H1 (cell line): ENCODE data around the gene NEU3. TPM values are rescaled to one million over a fixed set of nuclear protein-coding genes. Genes with fewer than 3 reads are reported as not detected.

ENCODE experiments used
- CTCF ChIA-PET: fragments of 300-600 bp; sonication (Branson Sonifier 250); formaldehyde crosslinking; loops from one replicate; lab custom pipeline; 2021; ENCODE audit not compliant: partially characterized antibody; lab: Charles Lee
- POLR2A ChIA-PET: fragments of 300-600 bp; sonication (Branson Sonifier 250); formaldehyde crosslinking; loops from one replicate; lab custom pipeline; 2021; ENCODE audit warnings: inconsistent platforms; ENCODE audit not compliant: partially characterized antibody; lab: Charles Lee
- DNase-seq, 2 experiments: peaks; one replicate each; pipeline versions ENCODE4 v3.0.0 to v3.0.0-alpha.2; 2010 to 2022; ENCODE audit warnings: low spot score in 2 of 2, low read depth in 1 of 2, mixed read lengths in 1 of 2
- FAIRE-seq: peaks from 2 replicates; lab custom pipeline; 2011; peaks lifted over from hg19 to GRCh38; lab: Jason Lieb, UNC
- H2AFZ ChIP-seq: 2 replicates; pipeline ENCODE4 v1.8.1; 2012; ENCODE audit warnings: low read length, inconsistent platforms
- H2AK5ac ChIP-seq: 2 replicates; pipeline ENCODE4 v1.6.1; 2013; ENCODE audit warnings: low read depth, low read length
- H2BK120ac ChIP-seq: replicated peaks from 2 replicates; pipeline ENCODE3; 2013; ENCODE audit warnings: low read depth, low read length, inconsistent platforms
- H2BK12ac ChIP-seq: 2 replicates; pipeline ENCODE4 v1.6.1; 2013; ENCODE audit warnings: low read depth, low read length
- H2BK15ac ChIP-seq: 2 replicates; pipeline ENCODE4 v1.6.1; 2013; ENCODE audit warnings: low read length
- H2BK20ac ChIP-seq: 2 replicates; pipeline ENCODE4 v1.6.1; 2013; ENCODE audit warnings: low read length
- H2BK5ac ChIP-seq: 2 replicates; pipeline ENCODE4 v1.6.1; 2013; ENCODE audit warnings: low read depth, low read length
- H3K14ac ChIP-seq: 2 replicates; pipeline ENCODE4 v1.6.1; 2013; ENCODE audit warnings: inconsistent platforms; ENCODE audit not compliant: insufficient read length
- H3K18ac ChIP-seq: 2 replicates; pipeline ENCODE4 v1.6.1; 2013; ENCODE audit warnings: low read length; ENCODE audit errors: extremely low read depth
- H3K23ac ChIP-seq: 2 replicates; pipeline ENCODE4 v1.6.1; 2013; ENCODE audit warnings: inconsistent platforms; ENCODE audit not compliant: insufficient read length
- H3K23me2 ChIP-seq: 2 replicates; pipeline ENCODE4 v1.6.1; 2013; ENCODE audit warnings: low read depth, low read length
- H3K27ac ChIP-seq: 2 replicates; pipeline ENCODE4 v1.6.1; 2011; ENCODE audit warnings: low read depth, low read length, inconsistent platforms
- H3K27me3 ChIP-seq, 4 experiments: replicated peaks in 1 of 4; 1 replicate in 1 of 4; 2 replicates in 3 of 4; pipeline versions ENCODE4 v1.6.1 to v1.8.1; 2011 to 2013; ENCODE audit warnings: low read length in 3 of 4, mild to moderate bottlenecking in 3 of 4, inconsistent platforms in 2 of 4, mixed read lengths in 2 of 4, moderate library complexity in 1 of 4; ENCODE audit not compliant: control insufficient read depth in 3 of 4, insufficient read depth in 3 of 4; ENCODE audit errors: extremely low read depth in 1 of 4
- H3K36me3 ChIP-seq, 4 experiments: 2 replicates each; pipeline versions ENCODE4 v1.6.1 to v1.8.1; 2011 to 2013; ENCODE audit warnings: mild to moderate bottlenecking in 4 of 4, low read length in 3 of 4, moderate library complexity in 2 of 4, control low read depth in 1 of 4, inconsistent platforms in 1 of 4; ENCODE audit not compliant: insufficient read depth in 4 of 4, control insufficient read depth in 2 of 4
- H3K4ac ChIP-seq: replicated peaks from 2 replicates; pipeline ENCODE3; 2013; ENCODE audit warnings: low read length, low read depth, mixed read lengths, inconsistent platforms; ENCODE audit not compliant: insufficient read length
- H3K4me1 ChIP-seq, 4 experiments: replicated peaks in 1 of 4; 1 replicate in 1 of 4; 2 replicates in 3 of 4; pipeline versions ENCODE4 v1.6.1 to v1.8.1; 2011 to 2013; ENCODE audit warnings: low read length in 3 of 4, inconsistent platforms in 2 of 4, mixed read lengths in 1 of 4; ENCODE audit not compliant: insufficient read depth in 4 of 4, control insufficient read depth in 3 of 4
- H3K4me2 ChIP-seq, 2 experiments: 2 replicates each; pipeline versions ENCODE4 v1.6.1 to v1.8.1; 2011 to 2013; ENCODE audit warnings: low read depth in 2 of 2, low read length in 2 of 2, control low read depth in 1 of 2, inconsistent platforms in 1 of 2, mild to moderate bottlenecking in 1 of 2; ENCODE audit not compliant: insufficient read depth in 1 of 2
- H3K4me3 ChIP-seq, 4 experiments: fragments of 200-600, 300-600 bp in 1 of 4; sonication (generic), shearing (Covaris generic), sonication (Bioruptor Twin) in 1 of 4; 2 replicates each; pipeline versions ENCODE4 v1.5.1 to v1.8.1; 2011 to 2016; ENCODE audit warnings: low read length in 4 of 4, low read depth in 3 of 4, control low read depth in 2 of 4, inconsistent platforms in 2 of 4, mild to moderate bottlenecking in 2 of 4, mixed read lengths in 1 of 4, moderate library complexity in 1 of 4; ENCODE audit not compliant: insufficient read depth in 2 of 4; ENCODE audit errors: extremely low read depth in 1 of 4
- H3K56ac ChIP-seq: replicated peaks from 2 replicates; pipeline ENCODE3; 2013; ENCODE audit warnings: low read depth, mild to moderate bottlenecking, mixed read lengths, low read length, inconsistent platforms; ENCODE audit not compliant: insufficient read length
- H3K79me1 ChIP-seq: 2 replicates; pipeline ENCODE4 v1.6.1; 2013; ENCODE audit warnings: low read depth, low read length, control low read depth
- H3K79me2 ChIP-seq, 2 experiments: 2 replicates each; pipeline versions ENCODE4 v1.6.1 to v1.8.1; 2012 to 2013; ENCODE audit warnings: low read length in 2 of 2, mild to moderate bottlenecking in 2 of 2, inconsistent platforms in 1 of 2; ENCODE audit not compliant: insufficient read depth in 2 of 2, control insufficient read depth in 1 of 2
- H3K9ac ChIP-seq, 4 experiments: replicated peaks in 1 of 4; 1 replicate in 1 of 4; 2 replicates in 3 of 4; pipeline versions ENCODE4 v1.6.1 to v1.8.1; 2011 to 2013; ENCODE audit warnings: low read depth in 3 of 4, low read length in 3 of 4, control low read depth in 2 of 4, mild to moderate bottlenecking in 2 of 4, moderate library complexity in 2 of 4, inconsistent platforms in 1 of 4; ENCODE audit errors: extremely low read depth in 1 of 4
- H3K9me3 ChIP-seq, 2 experiments: 2 replicates each; pipeline versions ENCODE4 v1.6.1 to v1.8.1; 2012 to 2013; ENCODE audit warnings: mild to moderate bottlenecking in 2 of 2, moderate library complexity in 2 of 2, control low read depth in 1 of 2, inconsistent platforms in 1 of 2, low read depth in 1 of 2, low read length in 1 of 2, mixed read lengths in 1 of 2; ENCODE audit not compliant: insufficient read depth in 2 of 2
- H4K20me1 ChIP-seq, 2 experiments: replicated peaks in 1 of 2; 2 replicates each; pipeline versions ENCODE3 to v1.8.1; 2011 to 2013; ENCODE audit warnings: inconsistent platforms in 2 of 2, low read length in 2 of 2, mild to moderate bottlenecking in 1 of 2; ENCODE audit not compliant: insufficient read depth in 2 of 2, control insufficient read depth in 1 of 2
- H4K5ac ChIP-seq: 2 replicates; pipeline ENCODE4 v1.6.1; 2013; ENCODE audit warnings: low read length, low read depth, mixed read lengths, inconsistent platforms; ENCODE audit not compliant: insufficient read length
- H4K8ac ChIP-seq: 2 replicates; pipeline ENCODE4 v1.8.0; 2013; ENCODE audit warnings: mild to moderate bottlenecking, moderate library complexity, low read length, inconsistent platforms; ENCODE audit not compliant: insufficient read depth; ENCODE audit errors: extremely low read depth
- H4K91ac ChIP-seq: replicated peaks from 2 replicates; pipeline ENCODE3; 2013; ENCODE audit warnings: low read length, mixed read lengths, inconsistent platforms; ENCODE audit not compliant: insufficient read length
- EP300 ChIP-seq, 2 experiments: IDR thresholded peaks; 1 replicate in 1 of 2; 2 replicates in 1 of 2; pipeline ENCODE4 v1.6.1; 2011 to 2012; ENCODE audit warnings: low read depth in 2 of 2, low read length in 2 of 2, mild to moderate bottlenecking in 2 of 2, borderline replicate concordance in 1 of 2, inconsistent platforms in 1 of 2, moderate library complexity in 1 of 2
- SIN3A ChIP-seq, 2 experiments: IDR thresholded peaks in 1 of 2; conservative IDR thresholded peaks in 1 of 2; 2 replicates each; pipeline ENCODE4 v1.6.1; 2011 to 2012; ENCODE audit warnings: low read length in 2 of 2, improper control_type of control experiment in 1 of 2, low read depth in 1 of 2, mild to moderate bottlenecking in 1 of 2
- WGBS, 2 experiments: shearing (Covaris generic) in 1 of 2; methylation state at CpG; one replicate each; pipeline versions ENCODE4 v1.1.6 to v1.1.7; 2013 to 2015; ENCODE audit warnings: low lambda C conversion rate in 2 of 2, mixed read lengths in 2 of 2, inconsistent platforms in 1 of 2, low coverage in 1 of 2, missing lambda C conversion rate in 1 of 2; ENCODE audit not compliant: insufficient replicate concordance in 2 of 2, insufficient coverage in 1 of 2, insufficient read length in 1 of 2; ENCODE audit errors: extremely low coverage in 1 of 2, missing lambda C conversion rate in 1 of 2; 5-methylcytosine and 5-hydroxymethylcytosine counted together
- polyA plus RNA-seq, 7 experiments: library from polyadenylated mRNA; depleted of rRNA in 3 of 7; stranded (reverse) in 5 of 7; unstranded in 2 of 7; fragments of >200 nt in 5 of 7; fragments of 200-250 nt in 2 of 7; gene quantifications; 1 replicate in 5 of 7; 2 replicates in 1 of 7; 4 replicates in 1 of 7; pipeline versions ENCODE4 v1.2.1 to v1.2.3, GENCODE V29; 2011 to 2013; ENCODE audit warnings: missing spikeins in 2 of 7, mixed read lengths in 2 of 7
- total RNA-seq: library from RNA; stranded (reverse); fragmentation: NEBNext Ultra II Directional; extraction: Animal tissue kit (Norgen Biotek cat#: 25700); gene quantifications from 2 replicates; pipeline ENCODE4 v1.2.1, GENCODE V29; 2021

Gene NEU3
- total and polyA plus RNA-seq, 2 of the 8 experiments (the other 6 are each of a cell fraction or from before 2014, with no cell fraction given): 8.9 to 15.6 TPM

GRCh38 chr11:74989260-74989638 lies 516 bp downstream of the NEU3 start:
- no peaks in the 10 kb centered on the region for H3K9me3 ChIP-seq
- H3K36me3 ChIP-seq: peaks cover 0 to 2% (median 0%) of the 10 kb centered on the region in 4 experiments; a peak in 2 of 8 replicates
- 19% methylated on average over 8 of the region's 8 CpGs; no CpG with 5 or more reads in 1 of the 2 experiments for WGBS, 2 experiments
- H3K4ac ChIP-seq: peak overlapping the region; percentile 44
- no peak overlapping the region for H2AK5ac ChIP-seq
- H2BK20ac ChIP-seq: no peak overlapping the region
- no peak overlapping the region for H4K91ac ChIP-seq
- no peaks in the 10 kb centered on the region; the same call in 1 of the 2 replicates for H3K79me1 ChIP-seq
- peak overlapping the region; percentile 33 to 56 (median 45) for H3K9ac ChIP-seq
- no peaks in the 10 kb centered on the region for H3K27me3 ChIP-seq
- no peak overlapping the region for H3K27ac ChIP-seq
- peak overlapping the region; percentile 71 to 99 (median 80) for H3K4me3 ChIP-seq
- no peaks in the 10 kb centered on the region; a peak in 2 of 7 replicates for H3K4me1 ChIP-seq
- no peak overlapping the region for H2BK15ac ChIP-seq
- H4K20me1 ChIP-seq: no peaks in the 10 kb centered on the region
- no peak overlapping the region for H3K23ac ChIP-seq
- H3K4me2 ChIP-seq: peak overlapping the region; percentile 72 to 79
- H4K8ac ChIP-seq: peak overlapping the region; percentile 87; the same call in 1 of the 2 replicates
- H2AFZ ChIP-seq: peak overlapping the region; percentile 10; the same call in 1 of the 2 replicates
- H3K56ac ChIP-seq: no peak overlapping the region
- no peak overlapping the region for H2BK12ac ChIP-seq
- H3K18ac ChIP-seq: no peak overlapping the region; the same call in 1 of the 2 replicates
- peaks cover 8% of the 10 kb centered on the region; the same call in 1 of the 2 replicates for H3K23me2 ChIP-seq
- H3K79me2 ChIP-seq: peaks cover 0 to 11% of the 10 kb centered on the region in 2 experiments; a peak in 2 of 4 replicates
- no peak for FAIRE-seq
- H4K5ac ChIP-seq: no peak overlapping the region
- H2BK120ac ChIP-seq: no peak overlapping the region
- no peak overlapping the region for H3K14ac ChIP-seq
- ChIA-PET CTCF (interaction anchor here (0.6 to 1.7 kb wide), 4 partner anchors 17 to 689 kb away, joined by 3 to 4 read pairs (median 3); no protein-coding TSS in a partner anchor), POLR2A (interaction anchor here (0.6 to 1.8 kb wide), 18 partner anchors 8 to 569 kb away, joined by 3 to 10 read pairs (median 4); partner anchors contain the start of genes SPCS2 and XRRA1)
- no peak for DNase-seq
- TF ChIP-seq SIN3A (conservative IDR thresholded peaks at IDR 0.05 in 1 of 2, IDR thresholded peaks at IDR 0.05 in 1 of 2; ENCODE audit: low read depth in 1 of 2, low read length in 2 of 2) (0 out of 4 replicates have a peak, but pooled peaks of 1 of the 2 experiments have one; percentile 15), EP300 (IDR thresholded peaks at IDR 0.05; ENCODE audit: borderline replicate concordance in 1 of 2, low read depth in 2 of 2, low read length in 2 of 2) (no peak)
- H2BK5ac ChIP-seq: no peak overlapping the region
